GM19193 (cell line): ENCODE results near the gene SCN8A.

Experiments used
- POLR2A ChIP-seq: IDR thresholded peaks from 4 replicates; pipeline ENCODE4 v1.6.1; 2011; ENCODE audit not compliant: insufficient read depth, insufficient read length; ENCODE audit errors: extremely low read depth

SCN8A gene

DNA sequence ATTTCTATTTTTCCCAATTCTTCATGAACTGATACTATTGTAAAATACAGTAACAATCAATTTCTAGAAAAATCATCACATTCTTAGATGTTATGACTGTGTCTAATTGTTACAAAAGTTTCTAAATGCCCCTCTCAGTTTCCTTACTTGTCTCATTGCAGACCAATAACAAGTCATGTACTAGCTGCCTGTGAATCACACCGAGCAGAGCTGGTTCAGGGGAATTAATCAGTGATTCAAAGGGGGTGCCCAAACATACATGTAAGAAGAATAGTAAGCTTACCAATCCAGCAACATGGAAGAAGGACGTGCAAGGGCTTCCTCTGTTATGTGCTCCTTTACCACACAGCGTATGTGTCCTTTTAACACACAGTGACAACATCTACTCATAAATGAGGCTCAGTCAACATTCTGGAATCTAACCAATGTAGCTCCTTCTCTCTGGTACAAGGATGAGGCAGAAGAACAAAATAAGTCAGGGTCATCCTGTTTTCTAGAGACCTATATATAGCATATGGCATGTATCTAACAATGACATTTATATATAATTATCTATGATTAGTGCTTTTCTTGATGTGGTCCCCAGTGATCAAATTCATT, 126.4 kb downstream of the SCN8A start:
- TF ChIP-seq POLR2A: no peak

DNA sequence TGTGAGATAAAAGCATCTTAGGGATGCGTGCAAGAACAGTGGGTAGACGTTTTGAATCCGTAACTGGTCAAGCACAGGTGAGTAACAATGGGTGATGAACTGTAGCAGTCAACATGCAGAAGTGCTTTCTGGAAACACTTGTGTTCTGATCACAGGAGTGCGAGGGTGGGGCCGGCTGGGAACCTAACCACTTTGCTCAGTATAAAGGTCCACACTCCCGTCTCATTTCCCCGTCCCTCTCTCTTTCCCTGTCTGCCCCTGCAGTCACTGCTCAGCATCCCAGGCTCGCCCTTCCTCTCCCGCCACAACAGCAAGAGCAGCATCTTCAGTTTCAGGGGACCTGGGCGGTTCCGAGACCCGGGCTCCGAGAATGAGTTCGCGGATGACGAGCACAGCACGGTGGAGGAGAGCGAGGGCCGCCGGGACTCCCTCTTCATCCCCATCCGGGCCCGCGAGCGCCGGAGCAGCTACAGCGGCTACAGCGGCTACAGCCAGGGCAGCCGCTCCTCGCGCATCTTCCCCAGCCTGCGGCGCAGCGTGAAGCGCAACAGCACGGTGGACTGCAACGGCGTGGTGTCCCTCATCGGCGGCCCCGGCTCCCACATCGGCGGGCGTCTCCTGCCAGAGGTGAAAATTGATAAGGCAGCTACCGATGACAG, 130.4 kb downstream of the SCN8A start:
- TF ChIP-seq POLR2A: no peak

GRCh38 chr12:51722431-51722830, 131.4 kb downstream of the SCN8A start:
- TF ChIP-seq POLR2A: no peak

GRCh38 chr12:51726161-51726560, 135.1 kb downstream of the SCN8A start:
- TF ChIP-seq POLR2A: no peak

GRCh38 chr12:51726931-51727330, 135.9 kb downstream of the SCN8A start:
- TF ChIP-seq POLR2A: no peak

DNA sequence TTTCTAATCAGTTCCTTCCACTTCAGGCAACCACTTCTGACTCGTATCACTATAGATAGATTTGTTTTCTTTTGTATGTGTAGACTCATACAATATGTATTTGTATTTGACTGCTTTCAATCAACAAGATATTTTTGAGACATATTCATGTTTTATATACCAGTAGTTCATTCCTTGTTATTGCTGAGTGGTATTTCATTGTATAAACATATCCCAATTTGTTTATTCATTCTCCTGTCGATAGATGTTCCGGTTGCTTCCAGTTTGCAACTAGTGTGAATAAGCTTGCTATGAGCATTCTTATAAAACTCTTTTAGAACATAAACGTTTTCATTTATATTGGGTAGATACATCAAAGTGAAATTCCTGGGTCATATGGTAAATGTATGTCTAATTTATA, 138.3 kb downstream of the SCN8A start:
- no peak for TF ChIP-seq POLR2A

DNA sequence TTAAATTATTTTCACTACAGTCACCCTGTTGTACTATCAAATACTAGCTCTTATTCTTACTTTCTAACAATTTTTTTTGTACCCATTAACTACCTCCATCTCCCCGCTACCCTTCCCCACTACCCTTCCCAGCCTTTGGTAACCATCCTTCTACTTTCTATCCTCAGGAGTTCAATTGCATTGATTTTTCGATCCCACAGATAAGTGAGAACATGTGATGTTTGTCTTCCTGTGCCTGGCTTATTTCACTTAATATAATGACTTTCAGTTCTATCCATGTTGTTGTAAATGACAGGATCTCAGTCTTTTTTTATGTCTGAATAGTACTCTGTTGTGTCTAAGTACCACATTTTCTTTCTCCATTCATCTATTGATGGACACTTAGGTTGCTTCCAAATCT, 139.7 kb downstream of the SCN8A start:
- TF ChIP-seq POLR2A: no peak

GRCh38 chr12:51740536-51740935, 149.5 kb downstream of the SCN8A start:
- no peak for TF ChIP-seq POLR2A

DNA sequence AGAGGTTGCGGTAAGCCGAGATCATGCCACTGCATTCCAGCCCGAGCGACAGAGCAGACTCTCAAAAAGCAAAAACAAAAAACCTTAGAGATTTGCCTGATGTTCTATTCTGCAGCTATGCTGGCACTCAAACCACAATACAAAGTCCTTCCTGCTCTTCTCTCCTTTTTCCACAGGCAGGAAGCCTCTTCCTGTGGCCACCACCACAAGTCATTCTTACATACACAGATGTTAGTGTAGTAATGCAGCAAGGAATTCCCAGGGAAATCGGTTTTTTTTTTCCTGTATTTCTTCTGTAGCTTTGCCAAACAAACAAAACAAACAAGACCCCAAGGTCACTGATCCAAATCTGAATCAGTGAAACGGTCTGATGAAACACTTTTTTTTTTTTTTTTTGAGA, 153.2 kb downstream of the SCN8A start:
- no peak for TF ChIP-seq POLR2A

DNA sequence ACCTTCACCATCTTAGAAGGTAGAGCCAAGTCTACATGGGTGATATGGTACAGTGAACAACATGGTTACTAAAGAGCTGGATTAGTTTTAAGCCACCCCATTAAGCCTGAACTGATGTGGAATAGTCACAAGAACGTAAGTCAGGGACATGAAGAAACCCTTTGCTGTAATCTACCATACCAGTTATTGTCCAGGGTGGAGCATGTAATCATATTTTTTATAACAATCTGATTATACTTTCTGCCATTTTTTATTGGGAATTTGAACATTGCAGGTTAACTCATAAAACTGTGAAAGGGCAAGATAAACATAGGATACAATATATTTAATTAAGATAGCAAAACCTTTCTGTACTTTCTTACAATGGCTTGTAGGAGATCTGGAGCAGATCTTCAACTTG, 153.9 kb downstream of the SCN8A start:
- no peak for TF ChIP-seq POLR2A

GRCh38 chr12:51746416-51746815, 155.4 kb downstream of the SCN8A start:
- TF ChIP-seq POLR2A: no peak

GRCh38 chr12:51748235-51748634, 157.2 kb downstream of the SCN8A start:
- no peak for TF ChIP-seq POLR2A

- no peak for TF ChIP-seq POLR2A
Observed at GRCh38 chr12:51749206-51749985, 158.4 kb downstream of the SCN8A start.

GRCh38 chr12:51749986-51750317, 158.9 kb downstream of the SCN8A start:
- TF ChIP-seq POLR2A: no peak

- no peak for TF ChIP-seq POLR2A
Observed at GRCh38 chr12:51751661-51752060, 160.6 kb downstream of the SCN8A start.
